A549 (cell line): Measurements from ENCODE around the gene LPAR6. TPM values are rescaled to one million over a fixed set of nuclear protein-coding genes. Genes with fewer than 3 reads are reported as not detected.

ENCODE experiments used
- ATAC-seq, 2 experiments: fragments of 200-7000 bp in 1 of 2; fragments of >200 bp in 1 of 2; cut with Nextera tagmentation in 1 of 2; cut with Tn5 transposase in 1 of 2; 3 replicates each; pipeline versions ENCODE4 v1.8.0 to v1.9.1; 2018 to 2020; ENCODE audit warnings: mild to moderate bottlenecking in 1 of 2, moderate library complexity in 1 of 2
- CTCF ChIA-PET: fragments of 300-600 bp; sonication (Branson Sonifier 250); formaldehyde crosslinking; extraction: SDS; loops from one replicate; lab custom pipeline; 2021; ENCODE audit warnings: antibody characterized with exemption, inconsistent platforms; lab: Yijun Ruan, JAX
- POLR2A ChIA-PET: fragments of 350-600 bp; formaldehyde crosslinking; extraction: SDS; loops from one replicate; lab custom pipeline; 2021; ENCODE audit warnings: antibody characterized with exemption, inconsistent platforms; lab: Yijun Ruan, JAX
- DNase-seq, 2 experiments: peaks; one replicate each; pipeline versions ENCODE4 v3.0.0 to v3.0.0-alpha.2; 2011 to 2016; ENCODE audit warnings: low read depth in 1 of 2, low spot score in 1 of 2
- FAIRE-seq: peaks from 2 replicates; lab custom pipeline; 2011; peaks lifted over from hg19 to GRCh38; lab: Jason Lieb, UNC
- H3K27ac ChIP-seq, 2 experiments: fragments of >200 bp; sonication (Bioruptor Twin); formaldehyde crosslinking; 3 replicates each; pipeline ENCODE4 v1.5.1; 2016 to 2017
- H3K4me1 ChIP-seq: fragments of >200 bp; sonication (Bioruptor Twin); formaldehyde crosslinking; 3 replicates; pipeline ENCODE4 v1.6.1; 2016
- H3K4me2 ChIP-seq: fragments of >200 bp; sonication (Bioruptor Twin); formaldehyde crosslinking; 3 replicates; pipeline ENCODE4 v1.6.1; 2016
- H3K4me3 ChIP-seq: fragments of >200 bp; sonication (Bioruptor Twin); formaldehyde crosslinking; 3 replicates; pipeline ENCODE4 v1.5.1; 2016
- H3K9me3 ChIP-seq: fragments of >200 bp; sonication (Bioruptor Twin); formaldehyde crosslinking; 3 replicates; pipeline ENCODE4 v1.6.1; 2016
- BHLHE40 ChIP-seq: IDR thresholded peaks from 2 replicates; pipeline ENCODE4 v1.6.1; 2012; ENCODE audit warnings: low read depth, low read length, inconsistent platforms
- CBX2 ChIP-seq: fragments of 200-600 bp; sonication (generic); IDR thresholded peaks from 2 replicates; pipeline ENCODE4 v1.6.1; 2016; ENCODE audit warnings: low read depth, mild to moderate bottlenecking, borderline replicate concordance
- CBX8 ChIP-seq: fragments of 200-600 bp; sonication (generic); IDR thresholded peaks from 2 replicates; pipeline ENCODE4 v1.6.1; 2016
- CHD2 ChIP-seq: fragments of 150-350 bp; IDR thresholded peaks from 2 replicates; pipeline ENCODE4 v1.6.1; 2014; ENCODE audit warnings: low read length; ENCODE audit not compliant: partially characterized antibody
- CHD4 ChIP-seq: fragments of 200-600 bp; sonication (generic); IDR thresholded peaks from 2 replicates; pipeline ENCODE4 v1.6.1; 2016; ENCODE audit warnings: antibody characterized with exemption, mild to moderate bottlenecking, borderline replicate concordance
- EHMT2 ChIP-seq: fragments of 200-600 bp; sonication (generic); IDR thresholded peaks from 2 replicates; pipeline ENCODE4 v1.6.1; 2016; ENCODE audit warnings: antibody characterized with exemption, low read depth, mild to moderate bottlenecking, moderate library complexity
- ESRRA ChIP-seq: fragments of 150-350 bp; IDR thresholded peaks from 2 replicates; pipeline ENCODE4 v1.6.1; 2014; ENCODE audit warnings: mild to moderate bottlenecking, low read length, borderline replicate concordance
- FOSB ChIP-seq: fragments of 250-450 bp; sonication (Bioruptor Pico); IDR thresholded peaks from 2 replicates; pipeline ENCODE4 v1.5.0; 2020; ENCODE audit warnings: mild to moderate bottlenecking, moderate library complexity
- FOSL2 ChIP-seq, 2 experiments: fragments of 450-650 bp in 1 of 2; fragments of >200 bp in 1 of 2; sonication (Bioruptor Twin) in 1 of 2; formaldehyde crosslinking; IDR thresholded peaks; 2 replicates each; pipeline versions ENCODE4 v1.5.0 to v1.6.1; 2016 to 2020; ENCODE audit warnings: mild to moderate bottlenecking in 1 of 2, moderate library complexity in 1 of 2
- FOXS1 ChIP-seq: fragments of 250-450 bp; sonication (Bioruptor Pico); IDR thresholded peaks from 2 replicates; pipeline ENCODE4 v1.5.0; 2020; ENCODE audit warnings: mild to moderate bottlenecking, moderate library complexity
- GATA3 ChIP-seq: IDR thresholded peaks from 2 replicates; pipeline ENCODE4 v1.6.1; 2012; ENCODE audit warnings: borderline replicate concordance
- HDAC2 ChIP-seq: fragments of 200-600 bp; sonication (generic); IDR thresholded peaks from 2 replicates; pipeline ENCODE4 v1.6.1; 2016
- HEYL ChIP-seq: fragments of 250-450 bp; sonication (Bioruptor Pico); IDR thresholded peaks from 2 replicates; pipeline ENCODE4 v1.8.0; 2021; ENCODE audit warnings: mild to moderate bottlenecking, moderate library complexity
- HOXB5 ChIP-seq: fragments of 250-450 bp; sonication (Bioruptor Pico); IDR thresholded peaks from 2 replicates; pipeline ENCODE4 v1.5.0; 2020; ENCODE audit warnings: mild to moderate bottlenecking, moderate library complexity
- KDM1A ChIP-seq: fragments of 200-600 bp; sonication (generic); IDR thresholded peaks from 2 replicates; pipeline ENCODE4 v1.6.1; 2016; ENCODE audit warnings: low read depth, mild to moderate bottlenecking
- KDM5A ChIP-seq: fragments of 200-600 bp; sonication (generic); IDR thresholded peaks from 2 replicates; pipeline ENCODE4 v1.6.1; 2016; ENCODE audit warnings: antibody characterized with exemption, mild to moderate bottlenecking
- MAZ ChIP-seq: fragments of 150-350 bp; IDR thresholded peaks from 2 replicates; pipeline ENCODE4 v1.6.1; 2014; ENCODE audit warnings: antibody characterized with exemption, low read depth, low read length, borderline replicate concordance
- MYC ChIP-seq: IDR thresholded peaks from 2 replicates; pipeline ENCODE4 v1.6.1; 2012; ENCODE audit warnings: mild to moderate bottlenecking, inconsistent platforms, low read length, improper control_type of control experiment, borderline replicate concordance
- NFE2L2 ChIP-seq: fragments of 150-350 bp; conservative IDR thresholded peaks from 2 replicates; pipeline ENCODE4 v1.6.1; 2014; ENCODE audit warnings: low read length
- SREBF2 ChIP-seq: fragments of 450-650 bp; IDR thresholded peaks from 2 replicates; pipeline ENCODE4 v1.6.1; 2014; ENCODE audit warnings: mild to moderate bottlenecking, moderate library complexity
- TP53 ChIP-seq: fragments of 250-450 bp; sonication (Bioruptor Pico); IDR thresholded peaks from 2 replicates; pipeline ENCODE4 v1.5.0; 2021; ENCODE audit warnings: mild to moderate bottlenecking, moderate library complexity
- ZC3H11A ChIP-seq: fragments of 450-650 bp; IDR thresholded peaks from 2 replicates; pipeline ENCODE4 v1.6.1; 2014; ENCODE audit warnings: antibody characterized with exemption, mild to moderate bottlenecking
- ZFP36 ChIP-seq: fragments of 450-650 bp; IDR thresholded peaks from 2 replicates; pipeline ENCODE4 v1.6.1; 2014; ENCODE audit warnings: borderline replicate concordance; ENCODE audit not compliant: partially characterized antibody
- ZSCAN20 ChIP-seq: fragments of 250-450 bp; sonication (Bioruptor Pico); IDR thresholded peaks from 2 replicates; pipeline ENCODE4 v1.8.0; 2022; ENCODE audit warnings: mild to moderate bottlenecking, moderate library complexity
- WGBS: methylation state at CpG from one replicate; pipeline ENCODE4 v1.1.6; 2017; ENCODE audit errors: missing lambda C conversion rate; 5-methylcytosine and 5-hydroxymethylcytosine counted together
- polyA plus RNA-seq, 4 experiments: library from polyadenylated mRNA; depleted of rRNA in 3 of 4; stranded (reverse); fragments of >200 nt; fragmentation: RNase III in 1 of 4; extraction: RNeasy Plus Mini Kit Qiagen cat#74134 plus additional on column Dnase treatment in 1 of 4; gene quantifications; 2 replicates in 3 of 4; 3 replicates in 1 of 4; pipeline ENCODE4 v1.2.3, GENCODE V29; 2011 to 2017
- TF ChIP-seq, protein P1 (sequence below): IDR thresholded peaks from 2 replicates; pipeline ENCODE4 v1.6.1; 2012
- TF ChIP-seq, protein P2 (sequence below): IDR thresholded peaks from 2 replicates; pipeline ENCODE4 v1.6.1; 2012; ENCODE audit warnings: low read depth, borderline replicate concordance
- TF ChIP-seq, protein P3 (sequence below): fragments of 150-350 bp; IDR thresholded peaks from 2 replicates; pipeline ENCODE4 v1.6.1; 2014; ENCODE audit warnings: low read depth, mild to moderate bottlenecking, low read length
- TF ChIP-seq, protein P4 (sequence below): IDR thresholded peaks from 2 replicates; pipeline ENCODE4 v1.6.1; 2012
- TF ChIP-seq, protein P5 (sequence below): fragments of >200 bp; sonication (Bioruptor Twin); formaldehyde crosslinking; IDR thresholded peaks from 3 replicates; pipeline ENCODE4 v1.6.1; 2016
- TF ChIP-seq, protein P6 (sequence below): fragments of 250-450 bp; sonication (Bioruptor Pico); IDR thresholded peaks from 2 replicates; pipeline ENCODE4 v1.5.0; 2021; ENCODE audit warnings: mild to moderate bottlenecking, moderate library complexity, borderline replicate concordance

LPAR6 gene
- polyA plus RNA-seq, 2 of the 4 experiments (the other 2 are of a cell fraction) = 2.0 to 6.0 TPM

DNA sequence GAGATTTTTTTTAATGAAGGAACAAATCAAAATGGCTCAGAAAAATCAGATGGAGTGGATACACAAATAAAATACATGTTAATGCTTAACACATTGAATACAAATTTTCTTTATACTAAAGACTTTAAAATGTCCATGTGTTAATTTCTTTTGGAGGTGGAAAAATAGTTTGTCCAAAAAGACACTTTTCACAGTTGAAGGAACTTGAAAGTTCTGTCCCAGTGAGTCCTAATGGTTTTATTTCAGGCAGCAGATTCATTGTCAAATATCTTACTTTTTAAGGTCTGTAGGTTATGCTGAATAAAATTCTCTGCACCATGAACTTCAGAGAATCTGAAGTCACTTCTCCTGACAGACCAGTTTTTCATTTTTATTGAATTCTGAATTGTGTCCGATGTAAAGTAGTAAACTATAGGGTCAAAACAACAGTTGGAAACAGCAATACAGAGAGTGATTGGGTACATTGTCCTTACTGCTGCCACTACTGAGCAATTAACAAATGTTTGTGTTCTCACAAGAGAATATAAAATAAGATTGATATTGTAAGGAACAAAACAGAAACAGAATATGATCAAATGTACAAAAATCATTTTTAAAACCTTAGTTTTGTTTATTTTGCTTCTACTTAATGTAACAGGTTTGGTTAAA, 1.6 kb downstream of the LPAR6 start:
- H3K4me2 ChIP-seq = peak overlapping the region; percentile 84
- no peak for DNase-seq

DNA sequence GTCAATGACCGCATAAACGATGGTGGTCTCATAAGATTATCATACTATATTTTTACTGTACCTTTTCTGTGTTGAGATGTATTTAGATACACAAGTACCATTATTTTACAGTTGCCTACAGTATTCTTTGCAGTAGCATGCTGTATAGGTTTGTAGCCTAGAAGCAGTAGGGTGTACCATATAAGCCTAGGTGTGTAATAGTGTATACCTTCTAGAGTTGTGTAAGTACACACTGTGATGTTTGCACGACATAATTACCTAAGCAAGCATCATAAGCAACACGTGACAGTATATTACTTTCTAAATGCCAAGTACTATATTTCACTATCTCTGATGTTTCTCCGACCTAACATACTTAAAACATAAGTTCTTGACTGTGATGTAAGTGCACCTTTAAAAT, 2.7 kb downstream of the LPAR6 start:
- no peaks in the 10 kb centered on the region for H3K9me3 ChIP-seq
- FAIRE-seq (no peak), ATAC-seq (no peak), DNase-seq (no peak)
- H3K27ac ChIP-seq = no peak overlapping the region
- ChIA-PET CTCF (no interaction called here), POLR2A (no interaction called here)
- no peak for TF ChIP-seq ZSCAN20 (CRISPR knock-in tag)
- TF ChIP-seq, protein P1, sequence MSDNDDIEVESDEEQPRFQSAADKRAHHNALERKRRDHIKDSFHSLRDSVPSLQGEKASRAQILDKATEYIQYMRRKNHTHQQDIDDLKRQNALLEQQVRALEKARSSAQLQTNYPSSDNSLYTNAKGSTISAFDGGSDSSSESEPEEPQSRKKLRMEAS = no peak
- no peak for TF ChIP-seq FOSB (CRISPR knock-in tag)
- TF ChIP-seq MYC = no peak
- no peak for TF ChIP-seq CBX8
- no peak for TF ChIP-seq KDM5A
- no peak for TF ChIP-seq MAZ
- no peak for TF ChIP-seq HDAC2
- no peak for TF ChIP-seq CHD2
- no peak for TF ChIP-seq HEYL (CRISPR knock-in tag)
- TF ChIP-seq, protein P2, sequence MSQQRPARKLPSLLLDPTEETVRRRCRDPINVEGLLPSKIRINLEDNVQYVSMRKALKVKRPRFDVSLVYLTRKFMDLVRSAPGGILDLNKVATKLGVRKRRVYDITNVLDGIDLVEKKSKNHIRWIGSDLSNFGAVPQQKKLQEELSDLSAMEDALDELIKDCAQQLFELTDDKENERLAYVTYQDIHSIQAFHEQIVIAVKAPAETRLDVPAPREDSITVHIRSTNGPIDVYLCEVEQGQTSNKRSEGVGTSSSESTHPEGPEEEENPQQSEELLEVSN = no peak
- no peak for TF ChIP-seq ZFP36
- TF ChIP-seq HOXB5 (CRISPR knock-in tag) = no peak
- TF ChIP-seq FOSL2 (IDR thresholded peaks at IDR 0.05) = no peak
- TF ChIP-seq FOSL2 (CRISPR knock-in tag; IDR thresholded peaks at IDR 0.05) = no peak
- TF ChIP-seq EHMT2 = no peak
- no peak for TF ChIP-seq NFE2L2
- TF ChIP-seq, protein P3, sequence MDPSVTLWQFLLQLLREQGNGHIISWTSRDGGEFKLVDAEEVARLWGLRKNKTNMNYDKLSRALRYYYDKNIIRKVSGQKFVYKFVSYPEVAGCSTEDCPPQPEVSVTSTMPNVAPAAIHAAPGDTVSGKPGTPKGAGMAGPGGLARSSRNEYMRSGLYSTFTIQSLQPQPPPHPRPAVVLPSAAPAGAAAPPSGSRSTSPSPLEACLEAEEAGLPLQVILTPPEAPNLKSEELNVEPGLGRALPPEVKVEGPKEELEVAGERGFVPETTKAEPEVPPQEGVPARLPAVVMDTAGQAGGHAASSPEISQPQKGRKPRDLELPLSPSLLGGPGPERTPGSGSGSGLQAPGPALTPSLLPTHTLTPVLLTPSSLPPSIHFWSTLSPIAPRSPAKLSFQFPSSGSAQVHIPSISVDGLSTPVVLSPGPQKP = no peak
- TF ChIP-seq TP53 (CRISPR knock-in tag) = no peak
- no peak overlapping the region for H3K4me3 ChIP-seq
- WGBS = 85% methylated on average over 5 of the region's 5 CpGs
- H3K4me1 ChIP-seq = peaks cover 9% of the 10 kb centered on the region; the same call in 2 of the 3 replicates
- H3K4me2 ChIP-seq = peak overlapping the region; percentile 84; the same call in 2 of the 3 replicates

More for the DNA sequence above, 1.6 kb downstream of the LPAR6 start:
- 0% methylated on average over 1 of the region's 1 CpG for WGBS
- no peak for FAIRE-seq
- Histone ChIP-seq H3K4me3 (peak overlapping the region; percentile 54), H3K27ac (peak overlapping the region; percentile 66 to 74; a peak in 5 of 6 replicates), H3K9me3 (no peaks in the 10 kb centered on the region)
- ATAC-seq = peak in 1 of 2 experiments; percentile 59; a peak in 2 of 6 replicates
- CTCF ChIA-PET = no interaction called here
- TF ChIP-seq TP53 (CRISPR knock-in tag) = no peak
- TF ChIP-seq, protein P1 = no peak
- TF ChIP-seq, protein P4, sequence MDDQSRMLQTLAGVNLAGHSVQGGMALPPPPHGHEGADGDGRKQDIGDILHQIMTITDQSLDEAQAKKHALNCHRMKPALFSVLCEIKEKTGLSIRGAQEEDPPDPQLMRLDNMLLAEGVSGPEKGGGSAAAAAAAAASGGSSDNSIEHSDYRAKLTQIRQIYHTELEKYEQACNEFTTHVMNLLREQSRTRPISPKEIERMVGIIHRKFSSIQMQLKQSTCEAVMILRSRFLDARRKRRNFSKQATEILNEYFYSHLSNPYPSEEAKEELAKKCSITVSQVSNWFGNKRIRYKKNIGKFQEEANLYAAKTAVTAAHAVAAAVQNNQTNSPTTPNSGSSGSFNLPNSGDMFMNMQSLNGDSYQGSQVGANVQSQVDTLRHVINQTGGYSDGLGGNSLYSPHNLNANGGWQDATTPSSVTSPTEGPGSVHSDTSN = no peak
- TF ChIP-seq SREBF2 = no peak
- TF ChIP-seq GATA3 = no peak
- TF ChIP-seq KDM1A = no peak
- TF ChIP-seq HOXB5 (CRISPR knock-in tag) = no peak
- TF ChIP-seq NFE2L2 = no peak
- TF ChIP-seq ZC3H11A = no peak
- TF ChIP-seq, protein P5, sequence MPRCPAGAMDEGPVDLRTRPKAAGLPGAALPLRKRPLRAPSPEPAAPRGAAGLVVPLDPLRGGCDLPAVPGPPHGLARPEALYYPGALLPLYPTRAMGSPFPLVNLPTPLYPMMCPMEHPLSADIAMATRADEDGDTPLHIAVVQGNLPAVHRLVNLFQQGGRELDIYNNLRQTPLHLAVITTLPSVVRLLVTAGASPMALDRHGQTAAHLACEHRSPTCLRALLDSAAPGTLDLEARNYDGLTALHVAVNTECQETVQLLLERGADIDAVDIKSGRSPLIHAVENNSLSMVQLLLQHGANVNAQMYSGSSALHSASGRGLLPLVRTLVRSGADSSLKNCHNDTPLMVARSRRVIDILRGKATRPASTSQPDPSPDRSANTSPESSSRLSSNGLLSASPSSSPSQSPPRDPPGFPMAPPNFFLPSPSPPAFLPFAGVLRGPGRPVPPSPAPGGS = no peak
- TF ChIP-seq, protein P6, sequence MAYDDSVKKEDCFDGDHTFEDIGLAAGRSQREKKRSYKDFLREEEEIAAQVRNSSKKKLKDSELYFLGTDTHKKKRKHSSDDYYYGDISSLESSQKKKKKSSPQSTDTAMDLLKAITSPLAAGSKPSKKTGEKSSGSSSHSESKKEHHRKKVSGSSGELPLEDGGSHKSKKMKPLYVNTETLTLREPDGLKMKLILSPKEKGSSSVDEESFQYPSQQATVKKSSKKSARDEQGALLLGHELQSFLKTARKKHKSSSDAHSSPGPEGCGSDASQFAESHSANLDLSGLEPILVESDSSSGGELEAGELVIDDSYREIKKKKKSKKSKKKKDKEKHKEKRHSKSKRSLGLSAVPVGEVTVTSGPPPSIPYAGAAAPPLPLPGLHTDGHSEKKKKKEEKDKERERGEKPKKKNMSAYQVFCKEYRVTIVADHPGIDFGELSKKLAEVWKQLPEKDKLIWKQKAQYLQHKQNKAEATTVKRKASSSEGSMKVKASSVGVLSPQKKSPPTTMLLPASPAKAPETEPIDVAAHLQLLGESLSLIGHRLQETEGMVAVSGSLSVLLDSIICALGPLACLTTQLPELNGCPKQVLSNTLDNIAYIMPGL (CRISPR knock-in tag) = no peak
- no peak for TF ChIP-seq HDAC2
- no peak for TF ChIP-seq CHD4
- TF ChIP-seq ESRRA = no peak
- TF ChIP-seq CBX2 = no peak
- no peak for TF ChIP-seq BHLHE40
- TF ChIP-seq FOSB (CRISPR knock-in tag) = no peak
- no peak for TF ChIP-seq MAZ
- TF ChIP-seq FOXS1 (CRISPR knock-in tag) = no peak
- TF ChIP-seq, all 56 proteins: peak for 0
- POLR2A ChIA-PET = no interaction called here
- peaks cover 9% of the 10 kb centered on the region; the same call in 2 of the 3 replicates for H3K4me1 ChIP-seq
